Left kidney (tissue), 2 donors: Measurements from ENCODE around the gene MYL12B. TPM values are rescaled to one million over a fixed set of nuclear protein-coding genes. Genes with fewer than 3 reads are reported as not detected.
A peak's percentile ranks its signal among the peaks of the same experiment; 100 is the strongest.
"Not testable (repeated sequence)": the region's sequence is repeated elsewhere in the genome, so short reads cannot be mapped to it uniquely, and the experiment has no call there.

Experiments used
- DNase-seq: peaks from one replicate; pipeline ENCODE4 v3.0.0-alpha.2; 2013
- polyA plus RNA-seq: library from polyadenylated mRNA; unstranded; fragments of 120-200 nt; gene quantifications from one replicate; pipeline ENCODE4 v1.2.1, GENCODE V29; 2013; ENCODE audit not compliant: insufficient read length

Gene MYL12B
- polyA plus RNA-seq, 1 donor = 538 TPM

GRCh38 chr18:3257627-3258120 lies 4.3 kb upstream of the MYL12B start:
- no peak for DNase-seq

- peak; percentile 20 for DNase-seq
These were observed 949 bp upstream of the MYL12B start for GRCh38 chr18:3260995-3261372.

GRCh38 chr18:3262234-3263131 lies 550 bp downstream of the MYL12B start:
- DNase-seq = peak; percentile 34

GRCh38 chr18:3263132-3263700 lies 1.3 kb downstream of the MYL12B start:
- no peak for DNase-seq

GRCh38 chr18:3264362-3264761 lies 2.4 kb downstream of the MYL12B start:
- no peak for DNase-seq

- DNase-seq = no peak
These were observed 3.7 kb downstream of the MYL12B start for GRCh38 chr18:3265564-3266033.

GRCh38 chr18:3266062-3266608 lies 4.2 kb downstream of the MYL12B start:
- DNase-seq = no peak

- no peak for DNase-seq
These were observed 6.4 kb downstream of the MYL12B start for GRCh38 chr18:3268306-3268705.

GRCh38 chr18:3269241-3269913 lies 7.4 kb downstream of the MYL12B start:
- DNase-seq = no peak

GRCh38 chr18:3269914-3270299 lies 8.0 kb downstream of the MYL12B start:
- DNase-seq = no peak

- no peak for DNase-seq
These were observed 11.1 kb downstream of the MYL12B start for GRCh38 chr18:3273042-3273441.

- DNase-seq = not testable (repeated sequence)
These were observed 15.8 kb downstream of the MYL12B start for GRCh38 chr18:3277643-3278213.

GRCh38 chr18:3279201-3280185 lies 17.6 kb downstream of the MYL12B start:
- no peak for DNase-seq

GRCh38 chr18:3281456-3282400 lies 19.8 kb downstream of the MYL12B start:
- DNase-seq = peak; percentile 86

GRCh38 chr18:3283253-3283863 lies 21.4 kb downstream of the MYL12B start:
- no peak for DNase-seq

GRCh38 chr18:3283908-3284307 lies 22.0 kb downstream of the MYL12B start:
- DNase-seq = no peak

- no peak for DNase-seq
These were observed 22.6 kb downstream of the MYL12B start for GRCh38 chr18:3284501-3284900.

- no peak for DNase-seq
These were observed 24.2 kb downstream of the MYL12B start for GRCh38 chr18:3286159-3286558.
